ENCODE data around the gene MON2. TPM values are rescaled to one million over a fixed set of nuclear protein-coding genes. Genes with fewer than 3 reads are reported as not detected.

Gene MON2, protein sequence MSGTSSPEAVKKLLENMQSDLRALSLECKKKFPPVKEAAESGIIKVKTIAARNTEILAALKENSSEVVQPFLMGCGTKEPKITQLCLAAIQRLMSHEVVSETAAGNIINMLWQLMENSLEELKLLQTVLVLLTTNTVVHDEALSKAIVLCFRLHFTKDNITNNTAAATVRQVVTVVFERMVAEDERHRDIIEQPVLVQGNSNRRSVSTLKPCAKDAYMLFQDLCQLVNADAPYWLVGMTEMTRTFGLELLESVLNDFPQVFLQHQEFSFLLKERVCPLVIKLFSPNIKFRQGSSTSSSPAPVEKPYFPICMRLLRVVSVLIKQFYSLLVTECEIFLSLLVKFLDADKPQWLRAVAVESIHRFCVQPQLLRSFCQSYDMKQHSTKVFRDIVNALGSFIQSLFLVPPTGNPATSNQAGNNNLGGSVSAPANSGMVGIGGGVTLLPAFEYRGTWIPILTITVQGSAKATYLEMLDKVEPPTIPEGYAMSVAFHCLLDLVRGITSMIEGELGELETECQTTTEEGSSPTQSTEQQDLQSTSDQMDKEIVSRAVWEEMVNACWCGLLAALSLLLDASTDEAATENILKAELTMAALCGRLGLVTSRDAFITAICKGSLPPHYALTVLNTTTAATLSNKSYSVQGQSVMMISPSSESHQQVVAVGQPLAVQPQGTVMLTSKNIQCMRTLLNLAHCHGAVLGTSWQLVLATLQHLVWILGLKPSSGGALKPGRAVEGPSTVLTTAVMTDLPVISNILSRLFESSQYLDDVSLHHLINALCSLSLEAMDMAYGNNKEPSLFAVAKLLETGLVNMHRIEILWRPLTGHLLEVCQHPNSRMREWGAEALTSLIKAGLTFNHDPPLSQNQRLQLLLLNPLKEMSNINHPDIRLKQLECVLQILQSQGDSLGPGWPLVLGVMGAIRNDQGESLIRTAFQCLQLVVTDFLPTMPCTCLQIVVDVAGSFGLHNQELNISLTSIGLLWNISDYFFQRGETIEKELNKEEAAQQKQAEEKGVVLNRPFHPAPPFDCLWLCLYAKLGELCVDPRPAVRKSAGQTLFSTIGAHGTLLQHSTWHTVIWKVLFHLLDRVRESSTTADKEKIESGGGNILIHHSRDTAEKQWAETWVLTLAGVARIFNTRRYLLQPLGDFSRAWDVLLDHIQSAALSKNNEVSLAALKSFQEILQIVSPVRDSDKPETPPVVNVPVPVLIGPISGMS (N-terminal part only)
- total RNA-seq (28.2 and 43.8 TPM in 2 replicates), polyA plus RNA-seq (8.5 and 12.3 TPM in 2 replicates), polyA minus RNA-seq (ENCODE audit: low replicate concordance) (12.5 and 23.8 TPM in 2 replicates)
- polyA plus RNA-seq (2012) = 14.1 and 19.2 TPM in 2 replicates

DNA sequence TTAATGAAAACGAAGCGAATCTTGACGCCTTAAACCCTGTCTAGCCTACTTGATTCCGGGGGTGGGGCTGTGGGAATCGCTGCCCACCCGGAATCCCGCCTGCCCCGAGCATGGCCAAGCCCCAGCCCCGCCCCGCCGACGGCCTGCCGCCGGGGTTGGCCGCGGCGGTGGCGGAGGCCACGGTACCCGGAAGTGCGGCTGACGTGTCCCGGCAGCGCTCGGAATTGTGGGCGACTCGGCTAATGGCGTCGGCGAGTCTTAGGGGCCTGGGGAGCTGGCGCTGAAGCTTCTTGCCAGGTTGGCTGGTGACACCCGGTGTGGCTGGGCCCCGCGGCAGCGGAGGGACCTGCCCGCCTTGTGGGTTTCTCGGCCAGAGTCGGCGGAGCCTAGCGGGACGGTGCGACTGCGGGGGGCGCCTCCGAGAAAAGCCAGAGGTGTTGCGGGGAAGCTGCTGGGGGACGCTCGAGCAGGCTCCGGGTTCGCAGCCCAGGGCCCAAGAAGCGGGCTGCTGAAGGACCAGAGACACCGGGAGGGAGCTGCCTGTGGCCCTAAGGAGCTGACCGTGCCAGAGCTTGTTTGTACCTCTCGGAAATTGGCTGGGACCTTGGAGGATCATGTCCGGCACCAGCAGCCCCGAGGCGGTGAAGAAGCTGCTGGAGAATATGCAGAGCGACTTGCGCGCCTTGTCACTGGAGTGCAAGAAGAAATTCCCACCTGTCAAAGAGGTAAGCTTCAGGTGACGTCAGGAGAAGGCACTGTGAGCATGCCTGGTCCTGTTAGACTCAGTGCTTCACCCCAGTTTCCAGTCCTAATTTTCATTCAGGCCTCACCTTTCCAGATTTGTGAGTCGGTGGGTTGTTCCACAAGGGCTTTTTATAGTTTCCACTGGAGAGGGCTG is at the start of gene MON2:
Gene MON2 (plus strand): TSS at position 233 of the 898 bp plus-strand sequence. CDS start 382 bp downstream, at position 615.
- H3K4me1 ChIP-seq (ENCODE audit: control insufficient read depth, extremely low read depth, insufficient read depth, low read length) = peaks cover 4% of the 10 kb centered on the region
- H3K9ac ChIP-seq (ENCODE audit: insufficient read depth, low read length) = peak within 1 kb of the TSS; percentile 91
- no peak for TF ChIP-seq CTCF (conservative IDR thresholded peaks at IDR 0.05 in 1 of 2, IDR thresholded peaks at IDR 0.05 in 1 of 2; ENCODE audit: low read depth in 1 of 2, low read length in 2 of 2)
- no peak for TF ChIP-seq EZH2 (IDR thresholded peaks at IDR 0.05; ENCODE audit: low read length, missing control alignments)
- DNase-seq (ENCODE audit: low read depth in 2 of 2) = peak; percentile 77 to 82
- peak within 1 kb of the TSS; percentile 97 for H2AFZ ChIP-seq (ENCODE audit: low read length)
- H3K9me3 ChIP-seq (ENCODE audit: control insufficient read depth, insufficient read depth, low read depth, low read length) = no peaks in the 10 kb centered on the region
- H3K4me3 ChIP-seq (replicated peaks in 1 of 4; ENCODE audit: control extremely low read depth in 1 of 4, insufficient read depth in 1 of 4, low read depth in 3 of 4, low read length in 4 of 4) = peak within 1 kb of the TSS; percentile 73 to 97 (median 90)
- H3K4me2 ChIP-seq (ENCODE audit: extremely low read depth, insufficient read depth, low read length) = peak within 1 kb of the TSS; percentile 97
- H3K36me3 ChIP-seq (ENCODE audit: control insufficient read depth, insufficient read depth, low read length) = no peaks in the 10 kb centered on the region
- no peaks in the 10 kb centered on the region for H3K27me3 ChIP-seq (ENCODE audit: control insufficient read depth, insufficient read depth, low read length)
- H4K20me1 ChIP-seq (ENCODE audit: control insufficient read depth, extremely low read depth, insufficient read depth, low read length) = no peaks in the 10 kb centered on the region
- peak within 1 kb of the TSS; percentile 95 for H3K27ac ChIP-seq (ENCODE audit: insufficient read depth, low read length)
- H3K79me2 ChIP-seq (ENCODE audit: control insufficient read depth, insufficient read depth, low read length) = peaks cover 43% of the 10 kb centered on the region

- no peaks in the 10 kb centered on the region for H3K4me1 ChIP-seq (ENCODE audit: control insufficient read depth, extremely low read depth, insufficient read depth, low read length)
- no peak overlapping the region for H2AFZ ChIP-seq (ENCODE audit: low read length)
- TF ChIP-seq CTCF (conservative IDR thresholded peaks at IDR 0.05 in 1 of 2, IDR thresholded peaks at IDR 0.05 in 1 of 2; ENCODE audit: low read depth in 1 of 2, low read length in 2 of 2) = no peak
- no peak for TF ChIP-seq EZH2 (IDR thresholded peaks at IDR 0.05; ENCODE audit: low read length, missing control alignments)
- H3K9me3 ChIP-seq (ENCODE audit: control insufficient read depth, insufficient read depth, low read depth, low read length) = no peaks in the 10 kb centered on the region
- no peak overlapping the region for H3K27ac ChIP-seq (ENCODE audit: insufficient read depth, low read length)
- H3K4me3 ChIP-seq (replicated peaks in 1 of 4; ENCODE audit: control extremely low read depth in 1 of 4, insufficient read depth in 1 of 4, low read depth in 3 of 4, low read length in 4 of 4) = no peak overlapping the region
- H3K79me2 ChIP-seq (ENCODE audit: control insufficient read depth, insufficient read depth, low read length) = no peaks in the 10 kb centered on the region
- H3K4me2 ChIP-seq (ENCODE audit: extremely low read depth, insufficient read depth, low read length) = no peak overlapping the region
- H3K27me3 ChIP-seq (ENCODE audit: control insufficient read depth, insufficient read depth, low read length) = peaks cover 3% of the 10 kb centered on the region
- H3K9ac ChIP-seq (ENCODE audit: insufficient read depth, low read length) = no peak overlapping the region
- peak; percentile 36 to 42 for DNase-seq (ENCODE audit: low read depth in 2 of 2)
- H3K36me3 ChIP-seq (ENCODE audit: control insufficient read depth, insufficient read depth, low read length) = no peaks in the 10 kb centered on the region
- no peaks in the 10 kb centered on the region for H4K20me1 ChIP-seq (ENCODE audit: control insufficient read depth, extremely low read depth, insufficient read depth, low read length)
Measured at GRCh38 chr12:62426089-62426488, 40.5 kb upstream of the MON2 start.
